ENCODE data around the gene GJB5.

GRCh38 chr1:34794001-34794789 lies 39.3 kb downstream of the GJB5 start:
- TF ChIP-seq CTCF (IDR thresholded peaks at IDR 0.05) (no peak), POLR2A (IDR thresholded peaks at IDR 0.05) (no peak)

All from vagina (tissue), 2 donors.